Lower leg skin (tissue), 4 donors: Measurements from ENCODE around the gene DENND1B. TPM values are rescaled to one million over a fixed set of nuclear protein-coding genes. Genes with fewer than 3 reads are reported as not detected.

Source experiments
- DNase-seq, 2 donors: peaks; one replicate each; pipeline ENCODE4 v3.0.0-alpha.2; 2019; ENCODE audit warnings: low spot score in 2 of 2
- H3K4me3 ChIP-seq: fragments of 200-600 bp; sonication (generic); 2 replicates; pipeline ENCODE4 v1.5.1; 2017; ENCODE audit warnings: mild to moderate bottlenecking, low read depth; ENCODE audit not compliant: poor library complexity, severe bottlenecking
- CTCF ChIP-seq, 3 donors: fragments of 450-650 bp; IDR thresholded peaks; one replicate each; pipeline ENCODE4 v1.5.1; 2016; ENCODE audit warnings: antibody characterized with exemption in 3 of 3, mild to moderate bottlenecking in 3 of 3, moderate library complexity in 2 of 3
- POLR2A ChIP-seq, 2 donors: fragments of 450-650 bp; IDR thresholded peaks; one replicate each; pipeline ENCODE4 v1.6.1; 2016 to 2017; ENCODE audit warnings: antibody characterized with exemption in 2 of 2, mild to moderate bottlenecking in 1 of 2, moderate library complexity in 1 of 2
- WGBS, 2 donors: methylation state at CpG; one replicate each; pipeline ENCODE4 v1.1.5; 2018; 5-methylcytosine and 5-hydroxymethylcytosine counted together
- intact Hi-C: fragments of 100-400 bp; cut with DNase I; formaldehyde crosslinking; loops from one replicate; pipeline ENCODE4 v1.15.0; 2023; ENCODE audit warnings: low total_unique reads
- total RNA-seq, 4 donors: library from RNA; depleted of rRNA; stranded (reverse); fragments of >200 nt; gene quantifications; one replicate each; pipeline ENCODE4 v1.1.0, GENCODE V29; 2016

DENND1B gene
- total RNA-seq, 4 donors from 2014 or later = 5.5 to 12.4 (median 7.2) TPM

GRCh38 chr1:197615693-197616011 lies 159.6 kb downstream of the DENND1B start:
- intact Hi-C loops = no loop called here
- DNase-seq = no peak
- no peak overlapping the region for H3K4me3 ChIP-seq
- TF ChIP-seq CTCF (IDR thresholded peaks at IDR 0.05) = no peak
- no peak for TF ChIP-seq POLR2A (IDR thresholded peaks at IDR 0.05)
- WGBS, 2 donors = 77 to 82% methylated on average over 2 of the region's 2 CpGs

GRCh38 chr1:197614916-197615692 lies 160.2 kb downstream of the DENND1B start:
- DNase-seq = no peak
- no peak overlapping the region for H3K4me3 ChIP-seq
- intact Hi-C loops = no loop called here
- TF ChIP-seq CTCF (IDR thresholded peaks at IDR 0.05) = no peak
- TF ChIP-seq POLR2A (IDR thresholded peaks at IDR 0.05) = no peak
- WGBS, 2 donors = 47 to 52% methylated on average over 3 of the region's 3 CpGs

- intact Hi-C loops = no loop called here
- no peak for TF ChIP-seq CTCF (IDR thresholded peaks at IDR 0.05)
- TF ChIP-seq POLR2A (IDR thresholded peaks at IDR 0.05) = no peak
- 96% methylated on average over 6 of the region's 6 CpGs for WGBS, 2 donors
These were observed 169.0 kb downstream of the DENND1B start for GRCh38 chr1:197606168-197606845.

GRCh38 chr1:197604302-197604701 lies 171.0 kb downstream of the DENND1B start:
- TF ChIP-seq CTCF (IDR thresholded peaks at IDR 0.05) (no peak), POLR2A (IDR thresholded peaks at IDR 0.05) (no peak)
- WGBS, 2 donors = 96 to 100% methylated on average over 1 of the region's 1 CpG
- H3K4me3 ChIP-seq = no peak overlapping the region
- intact Hi-C loops = no loop called here
- no peak for DNase-seq

More at GRCh38 chr1:197606168-197606845, 169.0 kb downstream of the DENND1B start:
- no peak for DNase-seq
- no peak overlapping the region for H3K4me3 ChIP-seq

GRCh38 chr1:197600751-197601150 lies 174.5 kb downstream of the DENND1B start:
- DNase-seq = no peak
- no peak for TF ChIP-seq CTCF (IDR thresholded peaks at IDR 0.05)
- TF ChIP-seq POLR2A (IDR thresholded peaks at IDR 0.05) = no peak
- 88 to 90% methylated on average over 3 of the region's 3 CpGs for WGBS, 2 donors
- no peak overlapping the region for H3K4me3 ChIP-seq
- intact Hi-C loops = no loop called here
